HCT116 (cell line): ENCODE measurements around the gene CDH23. TPM values are rescaled to one million over a fixed set of nuclear protein-coding genes. Genes with fewer than 3 reads are reported as not detected.

Experiments used
- ATAC-seq: fragments of 200-7000 bp; cut with Tn5 transposase; 2 replicates; pipeline ENCODE4 v1.9.1; 2020; ENCODE audit warnings: mild to moderate bottlenecking, moderate library complexity
- BruUV-seq: library from RNA; stranded (reverse); fragments of 400-500 nt; replicated peaks from 2 replicates; lab custom pipeline; 2021; lab: Mats Ljungman, UMichigan
- CTCF ChIA-PET: fragments of 300-600 bp; sonication (Branson Sonifier 250); formaldehyde crosslinking; loops from one replicate; lab custom pipeline; 2021; ENCODE audit warnings: antibody characterized with exemption; lab: Charles Lee
- POLR2A ChIA-PET: fragments of 300-600, 350-600 bp; sonication (Branson Sonifier 250); formaldehyde crosslinking; loops from one replicate; lab custom pipeline; 2021; ENCODE audit warnings: antibody characterized with exemption; lab: Charles Lee
- RAD21 ChIA-PET, 2 experiments: fragments of 300-600 bp; sonication (Branson Sonifier 250); formaldehyde crosslinking; loops; one replicate each; lab custom pipeline; 2023; ENCODE audit warnings: low total read pairs in 2 of 2; ENCODE audit not compliant: uncharacterized antibody in 2 of 2, unreplicated experiment in 2 of 2, low non-redundant PET in 1 of 2; lab: Charles Lee
- DNase-seq: peaks from one replicate; pipeline ENCODE4 v3.0.0-alpha.2; 2010; ENCODE audit warnings: low read depth, low spot score
- H2AFZ ChIP-seq: fragments of 200-600 bp; shearing (Covaris generic), sonication (generic); 2 replicates; pipeline ENCODE4 v1.6.1; 2017; ENCODE audit warnings: low read depth, mixed run types, mixed read lengths, antibody characterized with exemption, low read length; ENCODE audit not compliant: poor library complexity, severe bottlenecking
- H3K27ac ChIP-seq: 2 replicates; pipeline ENCODE4 v1.5.1; 2012; ENCODE audit warnings: low read depth, low read length
- H3K27me3 ChIP-seq: fragments of 200-600 bp; sonication (generic); 2 replicates; pipeline ENCODE4 v1.6.1; 2016; ENCODE audit warnings: mixed run types, low read length, mixed read lengths; ENCODE audit not compliant: insufficient read depth
- H3K36me3 ChIP-seq, 2 experiments: fragments of 200-500 bp in 1 of 2; fragments of 200-600 bp in 1 of 2; sonication (Bioruptor generic) in 1 of 2; sonication (generic) in 1 of 2; 2 replicates each; pipeline versions ENCODE4 v1.5.1 to v1.6.1; 2014 to 2016; ENCODE audit warnings: low read length in 2 of 2, inconsistent platforms in 1 of 2, mixed read lengths in 1 of 2, mixed run types in 1 of 2; ENCODE audit not compliant: insufficient read depth in 2 of 2, control insufficient read depth in 1 of 2
- H3K4me1 ChIP-seq, 2 experiments: fragments of 200-600 bp in 1 of 2; sonication (generic) in 1 of 2; 2 replicates each; pipeline versions ENCODE4 v1.5.1 to v1.6.1; 2012 to 2017; ENCODE audit warnings: low read length in 2 of 2, inconsistent platforms in 1 of 2, mild to moderate bottlenecking in 1 of 2, mixed read lengths in 1 of 2, mixed run types in 1 of 2, moderate library complexity in 1 of 2; ENCODE audit not compliant: insufficient read depth in 2 of 2, control insufficient read depth in 1 of 2
- H3K4me2 ChIP-seq: fragments of 200-600 bp; sonication (generic); 2 replicates; pipeline ENCODE4 v1.6.1; 2017; ENCODE audit warnings: mixed run types, low read length, mixed read lengths
- H3K4me3 ChIP-seq, 2 experiments: fragments of 200-600 bp in 1 of 2; sonication (generic) in 1 of 2; replicated peaks in 1 of 2; 2 replicates each; pipeline ENCODE4 v1.5.1; 2011 to 2016; ENCODE audit warnings: low read length in 2 of 2, control low read depth in 1 of 2, low read depth in 1 of 2, mild to moderate bottlenecking in 1 of 2, mixed read lengths in 1 of 2, mixed run types in 1 of 2
- H3K79me2 ChIP-seq: fragments of 200-600 bp; sonication (generic); 2 replicates; pipeline ENCODE4 v1.6.1; 2017; ENCODE audit warnings: mild to moderate bottlenecking, mixed run types, low read length, moderate library complexity, mixed read lengths; ENCODE audit not compliant: insufficient read depth
- H3K9ac ChIP-seq: fragments of 200-600 bp; sonication (generic); 2 replicates; pipeline ENCODE4 v1.6.1; 2016; ENCODE audit warnings: low read length, mixed read lengths
- H3K9me2 ChIP-seq: fragments of 200-600 bp; sonication (generic), shearing (Covaris generic); 2 replicates; pipeline ENCODE4 v1.6.1; 2017; ENCODE audit warnings: mixed run types, mild to moderate bottlenecking, moderate library complexity; ENCODE audit not compliant: insufficient read depth
- H3K9me3 ChIP-seq, 2 experiments: fragments of 200-500 bp in 1 of 2; fragments of 200-600 bp in 1 of 2; sonication (Bioruptor generic) in 1 of 2; sonication (generic) in 1 of 2; 2 replicates each; pipeline ENCODE4 v1.6.1; 2014 to 2017; ENCODE audit warnings: low read length in 2 of 2, mixed read lengths in 2 of 2, inconsistent platforms in 1 of 2, low read depth in 1 of 2, mild to moderate bottlenecking in 1 of 2, mixed run types in 1 of 2, moderate library complexity in 1 of 2; ENCODE audit not compliant: control insufficient read depth in 1 of 2, insufficient read depth in 1 of 2
- H4K20me1 ChIP-seq: fragments of 200-600 bp; sonication (generic), shearing (Covaris generic); 2 replicates; pipeline ENCODE4 v1.6.1; 2017; ENCODE audit warnings: mixed run types, mild to moderate bottlenecking, moderate library complexity; ENCODE audit not compliant: insufficient read depth
- CEBPB ChIP-seq: IDR thresholded peaks from 2 replicates; pipeline ENCODE4 v1.6.1; 2012; ENCODE audit warnings: low read depth
- EGR1 ChIP-seq: IDR thresholded peaks from 2 replicates; pipeline ENCODE4 v1.6.1; 2012; ENCODE audit warnings: low read depth
- EZH2phosphoT487 ChIP-seq: fragments of 200-600 bp; IDR thresholded peaks from 2 replicates; pipeline ENCODE4 v1.6.1; 2018; ENCODE audit warnings: antibody characterized with exemption, borderline replicate concordance
- JUND ChIP-seq: IDR thresholded peaks from 2 replicates; pipeline ENCODE4 v1.6.1; 2012
- POLR2A ChIP-seq: IDR thresholded peaks from 2 replicates; pipeline ENCODE4 v1.7.0; 2011; ENCODE audit warnings: borderline replicate concordance; ENCODE audit not compliant: insufficient read depth, insufficient read length; ENCODE audit errors: extremely low read depth
- POLR2AphosphoS5 ChIP-seq: IDR thresholded peaks from 2 replicates; pipeline ENCODE4 v1.6.1; 2011; ENCODE audit warnings: mild to moderate bottlenecking, low read depth, low read length, moderate library complexity
- RAD21 ChIP-seq: IDR thresholded peaks from 2 replicates; pipeline ENCODE4 v1.6.1; 2012; ENCODE audit warnings: low read depth, mild to moderate bottlenecking
- SIN3A ChIP-seq: IDR thresholded peaks from 2 replicates; pipeline ENCODE4 v1.6.1; 2012; ENCODE audit warnings: low read depth
- SP1 ChIP-seq: IDR thresholded peaks from 2 replicates; pipeline ENCODE4 v1.6.1; 2012; ENCODE audit warnings: low read depth
- SRF ChIP-seq: IDR thresholded peaks from 2 replicates; pipeline ENCODE4 v1.6.1; 2012; ENCODE audit warnings: low read depth
- ZNF274 ChIP-seq: fragments of 200-500 bp; sonication (Bioruptor generic); IDR thresholded peaks from 2 replicates; pipeline ENCODE4 v1.6.1; 2014; ENCODE audit warnings: mild to moderate bottlenecking, low read depth, low read length, inconsistent platforms
- intact Hi-C: fragments of 100-400 bp; cut with micrococcal nuclease; formaldehyde crosslinking; loops from 2 replicates; pipeline ENCODE4 v1.10.0; 2022
- total RNA-seq: library from RNA; stranded (reverse); gene quantifications from one replicate; pipeline ENCODE4 v1.2.1, GENCODE V29; 2021; ENCODE audit not compliant: unreplicated experiment
- TF ChIP-seq, protein P1 (sequence below): IDR thresholded peaks from 2 replicates; pipeline ENCODE4 v1.6.1; 2012; ENCODE audit warnings: low read depth
- TF ChIP-seq, protein P2 (sequence below): IDR thresholded peaks from 2 replicates; pipeline ENCODE4 v1.6.1; 2012
- TF ChIP-seq, protein P3 (sequence below): IDR thresholded peaks from 2 replicates; pipeline ENCODE4 v1.6.1; 2011; ENCODE audit warnings: mild to moderate bottlenecking, low read length, moderate library complexity; ENCODE audit not compliant: insufficient replicate concordance; ENCODE audit errors: extremely low read depth
- TF ChIP-seq, protein P4 (sequence below), 3 experiments: fragments of 200-600 bp in 1 of 3; sonication (generic) in 1 of 3; IDR thresholded peaks in 2 of 3; conservative IDR thresholded peaks in 1 of 3; 2 replicates each; pipeline ENCODE4 v1.5.1; 2012 to 2017; ENCODE audit warnings: low read depth in 2 of 3, low read length in 2 of 3, antibody characterized with exemption in 1 of 3, borderline replicate concordance in 1 of 3, control low read depth in 1 of 3, mild to moderate bottlenecking in 1 of 3, mixed read lengths in 1 of 3, mixed run types in 1 of 3, moderate library complexity in 1 of 3; ENCODE audit not compliant: insufficient read depth in 1 of 3

CDH23 gene
- total RNA-seq, 1 experiment from 2014 or later: not detected

DNA sequence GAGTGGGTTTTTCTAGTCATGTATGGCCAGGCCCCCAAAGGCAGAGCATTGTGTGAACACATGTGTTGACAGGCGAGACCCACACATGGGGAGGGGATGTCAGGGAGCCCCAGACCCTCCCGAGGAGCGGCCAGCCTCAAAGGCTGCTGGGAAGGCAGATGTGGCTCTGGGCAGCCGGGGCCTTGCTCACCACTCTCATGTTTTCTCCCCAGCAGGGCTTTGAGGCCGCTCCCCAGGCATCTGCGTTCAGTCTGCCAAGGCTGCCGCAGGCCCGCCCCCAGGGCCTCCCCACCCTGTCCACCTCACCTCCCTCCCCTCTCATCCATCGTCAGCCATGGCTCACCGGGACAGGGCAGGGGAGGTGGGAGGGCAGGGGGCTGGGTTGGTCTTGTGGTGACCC, 393.2 kb downstream of the CDH23 start:
- H3K27ac ChIP-seq: no peak overlapping the region
- no peak for ATAC-seq
- H3K4me2 ChIP-seq: no peak overlapping the region
- H3K4me3 ChIP-seq: no peak overlapping the region
- no TSS peak for BruUV-seq
- H3K36me3 ChIP-seq: no peaks in the 10 kb centered on the region
- TF ChIP-seq, protein P1, sequence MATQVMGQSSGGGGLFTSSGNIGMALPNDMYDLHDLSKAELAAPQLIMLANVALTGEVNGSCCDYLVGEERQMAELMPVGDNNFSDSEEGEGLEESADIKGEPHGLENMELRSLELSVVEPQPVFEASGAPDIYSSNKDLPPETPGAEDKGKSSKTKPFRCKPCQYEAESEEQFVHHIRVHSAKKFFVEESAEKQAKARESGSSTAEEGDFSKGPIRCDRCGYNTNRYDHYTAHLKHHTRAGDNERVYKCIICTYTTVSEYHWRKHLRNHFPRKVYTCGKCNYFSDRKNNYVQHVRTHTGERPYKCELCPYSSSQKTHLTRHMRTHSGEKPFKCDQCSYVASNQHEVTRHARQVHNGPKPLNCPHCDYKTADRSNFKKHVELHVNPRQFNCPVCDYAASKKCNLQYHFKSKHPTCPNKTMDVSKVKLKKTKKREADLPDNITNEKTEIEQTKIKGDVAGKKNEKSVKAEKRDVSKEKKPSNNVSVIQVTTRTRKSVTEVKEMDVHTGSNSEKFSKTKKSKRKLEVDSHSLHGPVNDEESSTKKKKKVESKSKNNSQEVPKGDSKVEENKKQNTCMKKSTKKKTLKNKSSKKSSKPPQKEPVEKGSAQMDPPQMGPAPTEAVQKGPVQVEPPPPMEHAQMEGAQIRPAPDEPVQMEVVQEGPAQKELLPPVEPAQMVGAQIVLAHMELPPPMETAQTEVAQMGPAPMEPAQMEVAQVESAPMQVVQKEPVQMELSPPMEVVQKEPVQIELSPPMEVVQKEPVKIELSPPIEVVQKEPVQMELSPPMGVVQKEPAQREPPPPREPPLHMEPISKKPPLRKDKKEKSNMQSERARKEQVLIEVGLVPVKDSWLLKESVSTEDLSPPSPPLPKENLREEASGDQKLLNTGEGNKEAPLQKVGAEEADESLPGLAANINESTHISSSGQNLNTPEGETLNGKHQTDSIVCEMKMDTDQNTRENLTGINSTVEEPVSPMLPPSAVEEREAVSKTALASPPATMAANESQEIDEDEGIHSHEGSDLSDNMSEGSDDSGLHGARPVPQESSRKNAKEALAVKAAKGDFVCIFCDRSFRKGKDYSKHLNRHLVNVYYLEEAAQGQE: no peak
- no peak for TF ChIP-seq EZH2phosphoT487
- TF ChIP-seq ZNF274: no peak
- TF ChIP-seq RAD21: no peak
- TF ChIP-seq SP1: no peak
- no peak for TF ChIP-seq JUND
- TF ChIP-seq, protein P2, sequence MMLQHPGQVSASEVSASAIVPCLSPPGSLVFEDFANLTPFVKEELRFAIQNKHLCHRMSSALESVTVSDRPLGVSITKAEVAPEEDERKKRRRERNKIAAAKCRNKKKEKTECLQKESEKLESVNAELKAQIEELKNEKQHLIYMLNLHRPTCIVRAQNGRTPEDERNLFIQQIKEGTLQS: no peak
- no peak for TF ChIP-seq SRF
- TF ChIP-seq, protein P3, sequence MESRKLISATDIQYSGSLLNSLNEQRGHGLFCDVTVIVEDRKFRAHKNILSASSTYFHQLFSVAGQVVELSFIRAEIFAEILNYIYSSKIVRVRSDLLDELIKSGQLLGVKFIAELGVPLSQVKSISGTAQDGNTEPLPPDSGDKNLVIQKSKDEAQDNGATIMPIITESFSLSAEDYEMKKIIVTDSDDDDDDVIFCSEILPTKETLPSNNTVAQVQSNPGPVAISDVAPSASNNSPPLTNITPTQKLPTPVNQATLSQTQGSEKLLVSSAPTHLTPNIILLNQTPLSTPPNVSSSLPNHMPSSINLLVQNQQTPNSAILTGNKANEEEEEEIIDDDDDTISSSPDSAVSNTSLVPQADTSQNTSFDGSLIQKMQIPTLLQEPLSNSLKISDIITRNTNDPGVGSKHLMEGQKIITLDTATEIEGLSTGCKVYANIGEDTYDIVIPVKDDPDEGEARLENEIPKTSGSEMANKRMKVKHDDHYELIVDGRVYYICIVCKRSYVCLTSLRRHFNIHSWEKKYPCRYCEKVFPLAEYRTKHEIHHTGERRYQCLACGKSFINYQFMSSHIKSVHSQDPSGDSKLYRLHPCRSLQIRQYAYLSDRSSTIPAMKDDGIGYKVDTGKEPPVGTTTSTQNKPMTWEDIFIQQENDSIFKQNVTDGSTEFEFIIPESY: no peak
- TF ChIP-seq, protein P4, sequence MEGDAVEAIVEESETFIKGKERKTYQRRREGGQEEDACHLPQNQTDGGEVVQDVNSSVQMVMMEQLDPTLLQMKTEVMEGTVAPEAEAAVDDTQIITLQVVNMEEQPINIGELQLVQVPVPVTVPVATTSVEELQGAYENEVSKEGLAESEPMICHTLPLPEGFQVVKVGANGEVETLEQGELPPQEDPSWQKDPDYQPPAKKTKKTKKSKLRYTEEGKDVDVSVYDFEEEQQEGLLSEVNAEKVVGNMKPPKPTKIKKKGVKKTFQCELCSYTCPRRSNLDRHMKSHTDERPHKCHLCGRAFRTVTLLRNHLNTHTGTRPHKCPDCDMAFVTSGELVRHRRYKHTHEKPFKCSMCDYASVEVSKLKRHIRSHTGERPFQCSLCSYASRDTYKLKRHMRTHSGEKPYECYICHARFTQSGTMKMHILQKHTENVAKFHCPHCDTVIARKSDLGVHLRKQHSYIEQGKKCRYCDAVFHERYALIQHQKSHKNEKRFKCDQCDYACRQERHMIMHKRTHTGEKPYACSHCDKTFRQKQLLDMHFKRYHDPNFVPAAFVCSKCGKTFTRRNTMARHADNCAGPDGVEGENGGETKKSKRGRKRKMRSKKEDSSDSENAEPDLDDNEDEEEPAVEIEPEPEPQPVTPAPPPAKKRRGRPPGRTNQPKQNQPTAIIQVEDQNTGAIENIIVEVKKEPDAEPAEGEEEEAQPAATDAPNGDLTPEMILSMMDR (IDR thresholded peaks at IDR 0.05 in 2 of 3, conservative IDR thresholded peaks at IDR 0.05 in 1 of 3; ENCODE audit: borderline replicate concordance in 1 of 3, insufficient read depth in 1 of 3, low read depth in 2 of 3, low read length in 2 of 3): no peak
- TF ChIP-seq POLR2AphosphoS5: no peak
- no peak for TF ChIP-seq CEBPB
- TF ChIP-seq POLR2A: no peak
- no peak for TF ChIP-seq EGR1
- TF ChIP-seq SIN3A: no peak
- TF ChIP-seq, all 23 proteins: peak for 0
- Histone ChIP-seq H4K20me1 (no peaks in the 10 kb centered on the region), H3K9ac (no peak overlapping the region), H3K79me2 (no peaks in the 10 kb centered on the region), H2AFZ (no peak overlapping the region), H3K27me3 (0 out of 2 replicates have a peak, but pooled peaks cover 4% of the 10 kb centered on the region), H3K9me2 (no peaks in the 10 kb centered on the region), H3K4me1 (no peaks in the 10 kb centered on the region), H3K9me3 (no peaks in the 10 kb centered on the region)
- CTCF ChIA-PET: no interaction called here
- intact Hi-C loops: loop anchor here (10.0 kb wide), 1 partner anchor 205 kb away; no protein-coding TSS in a partner anchor
- RAD21 ChIA-PET: no interaction called here
- POLR2A ChIA-PET: no interaction called here
- no peak for DNase-seq
